K562 (cell line): Measurements from ENCODE around the gene ZNF768. TPM values are rescaled to one million over a fixed set of nuclear protein-coding genes. Genes with fewer than 3 reads are reported as not detected.
A peak's percentile ranks its signal among the peaks of the same experiment; 100 is the strongest.

Source experiments
- EHMT2 ChIP-seq: fragments of 450-650 bp; IDR thresholded peaks from 2 replicates; pipeline ENCODE4 v1.6.1; 2018; ENCODE audit warnings: antibody characterized with exemption
- FOXJ2 ChIP-seq: fragments of 200-800 bp; sonication (Bioruptor generic); IDR thresholded peaks from 2 replicates; pipeline ENCODE4 v1.6.1; 2016; ENCODE audit warnings: missing genetic modification characterization, missing compliant biosample characterization
- FOXK1 ChIP-seq: sonication (generic); formaldehyde crosslinking; IDR thresholded peaks from 2 replicates; pipeline ENCODE4 v1.8.0; 2022; ENCODE audit warnings: missing genetic modification reagents, mild to moderate bottlenecking, borderline replicate concordance
- GATAD2B ChIP-seq: fragments of 450-650 bp; IDR thresholded peaks from 2 replicates; pipeline ENCODE4 v1.6.1; 2017; ENCODE audit warnings: mild to moderate bottlenecking, borderline replicate concordance
- ILK ChIP-seq: fragments of 450-650 bp; IDR thresholded peaks from 2 replicates; pipeline ENCODE4 v1.6.1; 2016; ENCODE audit warnings: missing genetic modification characterization, low read depth, mild to moderate bottlenecking, missing compliant biosample characterization, moderate library complexity, borderline replicate concordance
- LCOR ChIP-seq: sonication (generic); formaldehyde crosslinking; IDR thresholded peaks from 2 replicates; pipeline ENCODE4 v1.8.0; 2022; ENCODE audit warnings: mild to moderate bottlenecking, missing genetic modification reagents
- NBN ChIP-seq: fragments of 450-650 bp; IDR thresholded peaks from 2 replicates; pipeline ENCODE4 v1.6.1; 2016; ENCODE audit warnings: low read depth, mild to moderate bottlenecking
- NFIX ChIP-seq: fragments of 250-450 bp; sonication (Bioruptor Pico); IDR thresholded peaks from 2 replicates; pipeline ENCODE4 v1.4.0; 2020; ENCODE audit warnings: low read depth, mild to moderate bottlenecking, moderate library complexity
- OTX1 ChIP-seq: fragments of 450-650 bp; formaldehyde crosslinking; IDR thresholded peaks from 2 replicates; pipeline ENCODE4 v1.4.0; 2022; ENCODE audit warnings: mild to moderate bottlenecking
- RBFOX2 ChIP-seq: fragments of 200-400 bp; formaldehyde crosslinking; IDR thresholded peaks from 2 replicates; pipeline ENCODE4 v1.6.1; 2017; ENCODE audit warnings: low read depth, mild to moderate bottlenecking, low read length, moderate library complexity
- RFX5 ChIP-seq: IDR thresholded peaks from 2 replicates; pipeline ENCODE4 v1.6.1; 2011; ENCODE audit warnings: low read depth, mild to moderate bottlenecking, improper control_type of control experiment, low read length
- SAFB2 ChIP-seq: fragments of 200-400 bp; formaldehyde crosslinking; IDR thresholded peaks from 2 replicates; pipeline ENCODE4 v1.6.1; 2018; ENCODE audit warnings: borderline replicate concordance, low read length, low read depth, moderate library complexity; ENCODE audit not compliant: severe bottlenecking
- SAP30 ChIP-seq: fragments of 200-600 bp; sonication (generic); IDR thresholded peaks from 2 replicates; pipeline ENCODE4 v1.6.1; 2012; ENCODE audit warnings: borderline replicate concordance, low read depth, mild to moderate bottlenecking, moderate library complexity, low read length, control low read depth, inconsistent platforms; ENCODE audit not compliant: insufficient read depth, poor library complexity, severe bottlenecking
- TAF9B ChIP-seq: fragments of 450-650 bp; IDR thresholded peaks from 2 replicates; pipeline ENCODE4 v1.6.1; 2018; ENCODE audit warnings: mild to moderate bottlenecking; ENCODE audit not compliant: partially characterized antibody
- WHSC1 ChIP-seq: IDR thresholded peaks from one replicate; pipeline ENCODE4 v1.6.1; 2012; ENCODE audit warnings: low read length, control low read depth, inconsistent platforms
- XRCC5 ChIP-seq: fragments of 200-400 bp; formaldehyde crosslinking; IDR thresholded peaks from 2 replicates; pipeline ENCODE4 v1.6.1; 2017; ENCODE audit warnings: low read depth, mild to moderate bottlenecking, low read length
- ZBTB1 ChIP-seq: sonication (generic); formaldehyde crosslinking; IDR thresholded peaks from 2 replicates; pipeline ENCODE4 v1.8.1; 2023; ENCODE audit warnings: missing genetic modification reagents, low read depth, mild to moderate bottlenecking, borderline replicate concordance
- ZC3H8 ChIP-seq: fragments of 450-650 bp; IDR thresholded peaks from 2 replicates; pipeline ENCODE4 v1.6.1; 2017
- ZNF830 ChIP-seq: fragments of 250-450 bp; sonication (Bioruptor Pico); IDR thresholded peaks from 2 replicates; pipeline ENCODE4 v1.5.0; 2021; ENCODE audit warnings: mild to moderate bottlenecking
- polyA plus RNA-seq, 8 experiments: library from polyadenylated mRNA; depleted of rRNA in 4 of 8; stranded (reverse) in 5 of 8; unstranded in 3 of 8; fragments of >200 nt; fragmentation: Nextera tagmentation in 2 of 8; fragmentation: Illumina TruSeq in 1 of 8; extraction: Ambion mirVana in 2 of 8; extraction: Trizol in 1 of 8; gene quantifications; 2 replicates each; pipeline versions ENCODE4 v1.2.1 to v1.2.3, GENCODE V29; 2011 to 2014; ENCODE audit warnings: inconsistent platforms in 1 of 8, missing spikeins in 1 of 8
- total RNA-seq, 7 experiments: library from RNA; depleted of rRNA in 6 of 7; stranded (reverse); fragments of >200 nt in 6 of 7; fragmentation: Illumina TruSeq in 2 of 7; extraction: Trizol in 2 of 7; gene quantifications; 2 replicates each; pipeline versions ENCODE4 v1.2.1 to v1.2.3, GENCODE V29; 2011 to 2021; ENCODE audit warnings: low replicate concordance in 1 of 7
- TF ChIP-seq, protein P1 (sequence below): fragments of 250-450 bp; sonication (Bioruptor Pico); IDR thresholded peaks from 2 replicates; pipeline ENCODE4 v1.4.0; 2020
- TF ChIP-seq, protein P2 (sequence below): fragments of 250-450 bp; sonication (Bioruptor Pico); IDR thresholded peaks from 2 replicates; pipeline ENCODE4 v1.5.0; 2021

The ZNF768 gene
- total and polyA plus RNA-seq, 9 of the 15 experiments (the other 6 are each of a cell fraction or from before 2014, with no cell fraction given) = 0.13 to 50.7 (median 26.9) TPM

DNA sequence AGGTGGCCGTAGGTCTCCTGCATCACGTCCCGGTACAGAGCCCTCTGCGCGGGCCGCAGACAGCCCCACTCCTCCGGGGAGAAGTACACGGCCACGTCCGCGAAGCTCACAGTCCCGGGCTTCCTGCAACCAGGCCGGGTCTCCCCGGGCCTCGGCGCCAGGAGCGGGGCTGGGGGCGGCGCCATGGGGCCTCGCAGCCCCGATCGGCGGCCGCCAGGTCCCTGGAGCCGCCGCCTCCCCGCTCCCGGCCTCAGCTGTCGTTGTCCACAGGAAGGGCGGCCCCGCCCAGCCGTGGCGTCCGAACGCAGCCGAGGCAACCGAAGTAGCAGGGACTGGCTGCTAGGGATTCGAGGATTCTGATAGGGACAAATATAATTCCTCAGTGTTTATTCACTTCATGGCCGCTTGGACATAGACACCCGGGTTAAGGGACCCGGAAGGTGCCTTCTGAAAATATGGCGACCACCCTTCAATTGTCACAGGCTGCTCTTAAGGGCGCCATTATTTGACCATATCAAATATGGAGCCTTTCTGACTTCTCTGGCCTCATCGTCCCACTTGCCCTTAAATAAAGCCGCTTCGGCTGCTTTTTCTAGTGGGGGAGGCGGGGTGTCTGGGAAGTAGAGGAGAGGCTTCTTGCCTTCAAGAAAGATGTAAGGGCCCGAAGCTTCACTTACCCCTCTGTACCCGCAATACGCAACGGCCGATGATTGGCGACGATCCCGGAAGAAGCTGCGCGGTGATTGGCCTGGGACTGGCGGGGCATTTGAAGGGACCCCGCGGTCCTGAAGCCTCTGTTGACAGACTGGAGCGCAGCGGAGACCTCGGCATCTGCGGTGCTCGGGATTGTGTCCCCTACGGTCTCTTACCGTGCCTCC, 45.3 kb upstream of the ZNF768 start, which contains the start of gene ZNF688 (continued):
- TF ChIP-seq, protein P1, sequence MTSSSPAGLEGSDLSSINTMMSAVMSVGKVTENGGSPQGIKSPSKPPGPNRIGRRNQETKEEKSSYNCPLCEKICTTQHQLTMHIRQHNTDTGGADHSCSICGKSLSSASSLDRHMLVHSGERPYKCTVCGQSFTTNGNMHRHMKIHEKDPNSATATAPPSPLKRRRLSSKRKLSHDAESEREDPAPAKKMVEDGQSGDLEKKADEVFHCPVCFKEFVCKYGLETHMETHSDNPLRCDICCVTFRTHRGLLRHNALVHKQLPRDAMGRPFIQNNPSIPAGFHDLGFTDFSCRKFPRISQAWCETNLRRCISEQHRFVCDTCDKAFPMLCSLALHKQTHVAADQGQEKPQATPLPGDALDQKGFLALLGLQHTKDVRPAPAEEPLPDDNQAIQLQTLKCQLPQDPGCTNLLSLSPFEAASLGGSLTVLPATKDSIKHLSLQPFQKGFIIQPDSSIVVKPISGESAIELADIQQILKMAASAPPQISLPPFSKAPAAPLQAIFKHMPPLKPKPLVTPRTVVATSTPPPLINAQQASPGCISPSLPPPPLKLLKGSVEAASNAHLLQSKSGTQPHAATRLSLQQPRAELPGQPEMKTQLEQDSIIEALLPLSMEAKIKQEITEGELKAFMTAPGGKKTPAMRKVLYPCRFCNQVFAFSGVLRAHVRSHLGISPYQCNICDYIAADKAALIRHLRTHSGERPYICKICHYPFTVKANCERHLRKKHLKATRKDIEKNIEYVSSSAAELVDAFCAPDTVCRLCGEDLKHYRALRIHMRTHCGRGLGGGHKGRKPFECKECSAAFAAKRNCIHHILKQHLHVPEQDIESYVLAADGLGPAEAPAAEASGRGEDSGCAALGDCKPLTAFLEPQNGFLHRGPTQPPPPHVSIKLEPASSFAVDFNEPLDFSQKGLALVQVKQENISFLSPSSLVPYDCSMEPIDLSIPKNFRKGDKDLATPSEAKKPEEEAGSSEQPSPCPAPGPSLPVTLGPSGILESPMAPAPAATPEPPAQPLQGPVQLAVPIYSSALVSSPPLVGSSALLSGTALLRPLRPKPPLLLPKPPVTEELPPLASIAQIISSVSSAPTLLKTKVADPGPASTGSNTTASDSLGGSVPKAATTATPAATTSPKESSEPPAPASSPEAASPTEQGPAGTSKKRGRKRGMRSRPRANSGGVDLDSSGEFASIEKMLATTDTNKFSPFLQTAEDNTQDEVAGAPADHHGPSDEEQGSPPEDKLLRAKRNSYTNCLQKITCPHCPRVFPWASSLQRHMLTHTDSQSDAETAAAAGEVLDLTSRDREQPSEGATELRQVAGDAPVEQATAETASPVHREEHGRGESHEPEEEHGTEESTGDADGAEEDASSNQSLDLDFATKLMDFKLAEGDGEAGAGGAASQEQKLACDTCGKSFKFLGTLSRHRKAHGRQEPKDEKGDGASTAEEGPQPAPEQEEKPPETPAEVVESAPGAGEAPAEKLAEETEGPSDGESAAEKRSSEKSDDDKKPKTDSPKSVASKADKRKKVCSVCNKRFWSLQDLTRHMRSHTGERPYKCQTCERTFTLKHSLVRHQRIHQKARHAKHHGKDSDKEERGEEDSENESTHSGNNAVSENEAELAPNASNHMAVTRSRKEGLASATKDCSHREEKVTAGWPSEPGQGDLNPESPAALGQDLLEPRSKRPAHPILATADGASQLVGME (CRISPR knock-in tag) = no peak; the same call in 1 of the 2 replicates
- TF ChIP-seq SAP30 = peak; percentile 98
- TF ChIP-seq ZNF830 = no peak; the same call in 1 of the 2 replicates
- no peak for TF ChIP-seq LCOR (CRISPR knock-in tag)
- no peak for TF ChIP-seq RFX5
- peak; percentile 73 for TF ChIP-seq TAF9B
- TF ChIP-seq FOXJ2 (tag) = no peak
- 0 out of 2 replicates have a peak, but pooled peaks have one; percentile 14 for TF ChIP-seq NBN
- no peak for TF ChIP-seq EHMT2
- TF ChIP-seq GATAD2B = peak; percentile 27
- peak; percentile 79; the same call in 1 of the 2 replicates for TF ChIP-seq FOXK1 (CRISPR knock-in tag)
- TF ChIP-seq, protein P2, sequence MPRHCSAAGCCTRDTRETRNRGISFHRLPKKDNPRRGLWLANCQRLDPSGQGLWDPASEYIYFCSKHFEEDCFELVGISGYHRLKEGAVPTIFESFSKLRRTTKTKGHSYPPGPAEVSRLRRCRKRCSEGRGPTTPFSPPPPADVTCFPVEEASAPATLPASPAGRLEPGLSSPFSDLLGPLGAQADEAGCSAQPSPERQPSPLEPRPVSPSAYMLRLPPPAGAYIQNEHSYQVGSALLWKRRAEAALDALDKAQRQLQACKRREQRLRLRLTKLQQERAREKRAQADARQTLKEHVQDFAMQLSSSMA (CRISPR knock-in tag) = peak; percentile 75; the same call in 1 of the 2 replicates
- peak; percentile 84 for TF ChIP-seq RBFOX2
- no peak for TF ChIP-seq ZC3H8
- no peak for TF ChIP-seq XRCC5
- TF ChIP-seq OTX1 (CRISPR knock-in tag) = no peak
- no peak for TF ChIP-seq NFIX (CRISPR knock-in tag)
- TF ChIP-seq ILK (tag) = no peak
- no peak for TF ChIP-seq ZBTB1 (CRISPR knock-in tag)
- TF ChIP-seq WHSC1 = no peak
- TF ChIP-seq SAFB2 = no peak
